GM18502 (cell line): Measurements from ENCODE around the gene KDSR.

ENCODE experiments used
- ATAC-seq: cut with Tn5 transposase; IDR thresholded peaks from one replicate; pipeline ENCODE4 v1.9.1; 2021; ENCODE audit warnings: mild to moderate bottlenecking; ENCODE audit not compliant: unreplicated experiment, poor library complexity

The KDSR gene

GRCh38 chr18:63290166-63290820 lies 76.7 kb downstream of the KDSR start:
- ATAC-seq, result no peak

GRCh38 chr18:63288311-63288710 lies 78.7 kb downstream of the KDSR start:
- no peak for ATAC-seq

- ATAC-seq, result no peak
These were observed 79.2 kb downstream of the KDSR start for GRCh38 chr18:63287691-63288220.

GRCh38 chr18:63286926-63287325 lies 80.1 kb downstream of the KDSR start:
- no peak for ATAC-seq

- ATAC-seq, result peak; percentile 96
These were observed 81.9 kb downstream of the KDSR start for GRCh38 chr18:63284827-63285733.

- no peak for ATAC-seq
These were observed 82.7 kb downstream of the KDSR start for GRCh38 chr18:63284173-63284799.

- ATAC-seq, result no peak
These were observed 83.5 kb downstream of the KDSR start for GRCh38 chr18:63283305-63284094.

- ATAC-seq, result no peak
These were observed 84.2 kb downstream of the KDSR start for GRCh38 chr18:63282793-63283192.
